Upper lobe of left lung (tissue), 4 donors: ENCODE results near the gene FDX2.

Experiments used
- EP300 ChIP-seq, 4 donors: sonication (generic); formaldehyde crosslinking; IDR thresholded peaks; one replicate each; pipeline ENCODE4 v1.5.1; 2017; ENCODE audit warnings: antibody characterized with exemption in 4 of 4, control low read depth in 2 of 4
- POLR2A ChIP-seq, 4 donors: fragments of 450-650 bp; IDR thresholded peaks; one replicate each; pipeline ENCODE4 v1.5.1; 2016 to 2017; ENCODE audit warnings: antibody characterized with exemption in 4 of 4, mild to moderate bottlenecking in 2 of 4
- TF ChIP-seq, protein P1 (sequence below), 6 experiments: fragments of 450-650 bp in 4 of 6; fragments of 200-600 bp in 2 of 6; sonication (generic) in 2 of 6; IDR thresholded peaks; one replicate each; pipeline ENCODE4 v1.5.1; 2016 to 2019; ENCODE audit warnings: antibody characterized with exemption in 6 of 6

DNA sequence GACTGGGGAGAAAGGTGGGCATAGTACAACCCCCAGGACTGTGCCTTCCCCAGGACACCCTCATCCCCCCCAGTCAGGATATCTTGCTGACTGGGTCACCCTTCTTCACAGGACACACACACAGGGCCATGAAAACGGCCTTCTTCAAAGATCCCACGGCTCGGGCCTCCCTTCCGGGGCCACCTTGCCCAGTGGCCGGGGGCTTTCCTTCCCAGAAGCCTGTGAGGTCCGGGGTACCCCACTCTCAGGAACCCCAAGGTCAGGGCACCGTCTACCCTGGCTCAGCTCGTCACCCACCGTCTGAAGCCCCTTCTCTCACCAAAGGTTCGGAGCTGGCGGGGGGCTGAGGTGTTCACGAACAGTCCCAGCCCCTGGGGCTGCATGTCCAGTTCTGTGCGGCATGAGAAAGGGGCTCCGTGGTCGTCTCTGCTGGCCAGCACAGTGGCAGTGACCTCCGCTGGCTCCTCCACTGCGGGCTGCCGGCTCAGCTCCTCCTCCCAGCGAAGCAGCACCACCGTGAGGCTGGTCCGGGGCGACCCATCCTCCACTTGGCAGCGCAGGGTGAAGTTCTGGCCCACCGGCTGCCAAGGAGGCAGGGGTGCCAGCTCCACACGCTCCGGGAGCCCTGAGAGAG lies 19.7 kb upstream of the FDX2 start:
- TF ChIP-seq EP300 (IDR thresholded peaks at IDR 0.05) (no peak), POLR2A (IDR thresholded peaks at IDR 0.05) (no peak)
- TF ChIP-seq, protein P1, sequence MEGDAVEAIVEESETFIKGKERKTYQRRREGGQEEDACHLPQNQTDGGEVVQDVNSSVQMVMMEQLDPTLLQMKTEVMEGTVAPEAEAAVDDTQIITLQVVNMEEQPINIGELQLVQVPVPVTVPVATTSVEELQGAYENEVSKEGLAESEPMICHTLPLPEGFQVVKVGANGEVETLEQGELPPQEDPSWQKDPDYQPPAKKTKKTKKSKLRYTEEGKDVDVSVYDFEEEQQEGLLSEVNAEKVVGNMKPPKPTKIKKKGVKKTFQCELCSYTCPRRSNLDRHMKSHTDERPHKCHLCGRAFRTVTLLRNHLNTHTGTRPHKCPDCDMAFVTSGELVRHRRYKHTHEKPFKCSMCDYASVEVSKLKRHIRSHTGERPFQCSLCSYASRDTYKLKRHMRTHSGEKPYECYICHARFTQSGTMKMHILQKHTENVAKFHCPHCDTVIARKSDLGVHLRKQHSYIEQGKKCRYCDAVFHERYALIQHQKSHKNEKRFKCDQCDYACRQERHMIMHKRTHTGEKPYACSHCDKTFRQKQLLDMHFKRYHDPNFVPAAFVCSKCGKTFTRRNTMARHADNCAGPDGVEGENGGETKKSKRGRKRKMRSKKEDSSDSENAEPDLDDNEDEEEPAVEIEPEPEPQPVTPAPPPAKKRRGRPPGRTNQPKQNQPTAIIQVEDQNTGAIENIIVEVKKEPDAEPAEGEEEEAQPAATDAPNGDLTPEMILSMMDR (IDR thresholded peaks at IDR 0.05): no peak
